ENCODE results near the gene PRXL2B. TPM values are rescaled to one million over a fixed set of nuclear protein-coding genes. Genes with fewer than 3 reads are reported as not detected.

PRXL2B gene
- total RNA-seq, 1 donor from 2014 or later, result 40.3 TPM

- Mint-ChIP-seq H3K27me3 (no peaks in the 10 kb centered on the region), H3K4me3 (no peak overlapping the region), H3K9me3 (no peaks in the 10 kb centered on the region), H3K36me3 (no peaks in the 10 kb centered on the region), H3K4me1 (ENCODE audit: unreplicated experiment) (peaks cover 8% of the 10 kb centered on the region), H3K27ac (no peak overlapping the region)
- no peak for TF ChIP-seq CTCF (conservative IDR thresholded peaks at IDR 0.05)
- DNase-seq (ENCODE audit: extremely low spot score, unreplicated experiment), result no peak
Measured at GRCh38 chr1:2588661-2589430, 2.3 kb downstream of the PRXL2B start.

- DNase-seq (ENCODE audit: extremely low spot score, unreplicated experiment), result no peak
- Mint-ChIP-seq H3K4me3 (no peak overlapping the region), H3K4me1 (ENCODE audit: unreplicated experiment) (peaks cover 5% of the 10 kb centered on the region), H3K9me3 (no peaks in the 10 kb centered on the region), H3K27me3 (no peaks in the 10 kb centered on the region), H3K27ac (no peak overlapping the region), H3K36me3 (no peaks in the 10 kb centered on the region)
- no peak for TF ChIP-seq CTCF (conservative IDR thresholded peaks at IDR 0.05)
Measured at GRCh38 chr1:2589431-2590232, 3.1 kb downstream of the PRXL2B start.

- Mint-ChIP-seq H3K4me3 (no peak overlapping the region), H3K27ac (no peak overlapping the region), H3K9me3 (no peaks in the 10 kb centered on the region), H3K36me3 (no peaks in the 10 kb centered on the region), H3K4me1 (ENCODE audit: unreplicated experiment) (no peaks in the 10 kb centered on the region), H3K27me3 (no peaks in the 10 kb centered on the region)
- no peak for TF ChIP-seq CTCF (conservative IDR thresholded peaks at IDR 0.05)
- DNase-seq (ENCODE audit: extremely low spot score, unreplicated experiment), result no peak
Measured at GRCh38 chr1:2590233-2591141, 3.9 kb downstream of the PRXL2B start.

GRCh38 chr1:2591233-2591580 lies 4.6 kb downstream of the PRXL2B start:
- no peak for TF ChIP-seq CTCF (conservative IDR thresholded peaks at IDR 0.05)
- Mint-ChIP-seq H3K9me3 (no peaks in the 10 kb centered on the region), H3K27ac (no peak overlapping the region), H3K36me3 (no peaks in the 10 kb centered on the region), H3K27me3 (no peaks in the 10 kb centered on the region), H3K4me3 (no peak overlapping the region), H3K4me1 (ENCODE audit: unreplicated experiment) (no peaks in the 10 kb centered on the region)
- DNase-seq (ENCODE audit: extremely low spot score, unreplicated experiment), result no peak

- no peak for DNase-seq (ENCODE audit: extremely low spot score, unreplicated experiment)
- Mint-ChIP-seq H3K4me1 (ENCODE audit: unreplicated experiment) (no peaks in the 10 kb centered on the region), H3K36me3 (no peaks in the 10 kb centered on the region), H3K4me3 (no peak overlapping the region), H3K27me3 (no peaks in the 10 kb centered on the region), H3K9me3 (no peaks in the 10 kb centered on the region), H3K27ac (no peak overlapping the region)
- no peak for TF ChIP-seq CTCF (conservative IDR thresholded peaks at IDR 0.05)
Measured at GRCh38 chr1:2591581-2592261, 5.1 kb downstream of the PRXL2B start.

Measured in type B pancreatic cell (in vitro differentiated cells).